ENCODE data around the gene FKBP4.
A peak's percentile ranks its signal among the peaks of the same experiment; 100 is the strongest.

Gene FKBP4

GRCh38 chr12:2825132-2825531 is 30.4 kb downstream of the FKBP4 start:
- no peak for DNase-seq (ENCODE audit: low spot score)
- Histone ChIP-seq H3K4me3 (no peak overlapping the region), H3K27ac (no peak overlapping the region)
- no peak for TF ChIP-seq CTCF (IDR thresholded peaks at IDR 0.05)

GRCh38 chr12:2826036-2826435 is 31.3 kb downstream of the FKBP4 start:
- Histone ChIP-seq H3K27ac (no peak overlapping the region), H3K4me3 (no peak overlapping the region)
- no peak for TF ChIP-seq CTCF (IDR thresholded peaks at IDR 0.05)
- DNase-seq (ENCODE audit: low spot score), result no peak

GRCh38 chr12:2826721-2827515 is 32.1 kb downstream of the FKBP4 start:
- DNase-seq (ENCODE audit: low spot score), result no peak
- no peak for TF ChIP-seq CTCF (IDR thresholded peaks at IDR 0.05)
- Histone ChIP-seq H3K27ac (no peak overlapping the region), H3K4me3 (no peak overlapping the region)

- no peak for TF ChIP-seq CTCF (IDR thresholded peaks at IDR 0.05)
- no peak overlapping the region for H3K27ac ChIP-seq
- H3K4me3 ChIP-seq, result no peak overlapping the region
- DNase-seq (ENCODE audit: low spot score), result no peak
These were observed 34.5 kb downstream of the FKBP4 start for GRCh38 chr12:2829275-2829674.

- H3K4me3 ChIP-seq, result peak overlapping the region; percentile 74
- no peak for TF ChIP-seq CTCF (IDR thresholded peaks at IDR 0.05)
- DNase-seq (ENCODE audit: low spot score), result no peak
- H3K27ac ChIP-seq, result peak overlapping the region in 1 of 2 donors; percentile 82
These were observed 37.9 kb downstream of the FKBP4 start for GRCh38 chr12:2832550-2833127.

GRCh38 chr12:2833327-2833726 is 38.6 kb downstream of the FKBP4 start:
- DNase-seq (ENCODE audit: low spot score), result no peak
- no peak for TF ChIP-seq CTCF (IDR thresholded peaks at IDR 0.05)
- Histone ChIP-seq H3K27ac (peak overlapping the region in 1 of 2 donors; percentile 82), H3K4me3 (peak overlapping the region; percentile 74)

GRCh38 chr12:2833810-2834209 is 39.0 kb downstream of the FKBP4 start:
- H3K27ac ChIP-seq, result peak overlapping the region in 1 of 2 donors; percentile 82
- TF ChIP-seq CTCF (IDR thresholded peaks at IDR 0.05), result no peak
- peak overlapping the region; percentile 74 for H3K4me3 ChIP-seq
- DNase-seq (ENCODE audit: low spot score), result no peak
